Spleen (tissue), 7 donors: ENCODE results near the gene KTN1.

Source experiments
- POLR2A ChIP-seq, 3 donors: fragments of 450-650 bp; IDR thresholded peaks; one replicate each; pipeline ENCODE4 v1.5.1; 2017; ENCODE audit warnings: antibody characterized with exemption in 3 of 3, mild to moderate bottlenecking in 1 of 3
- POLR2AphosphoS5 ChIP-seq, 3 donors: sonication (generic); formaldehyde crosslinking; IDR thresholded peaks; one replicate each; pipeline ENCODE4 v1.5.1; 2017; ENCODE audit warnings: antibody characterized with exemption in 3 of 3
- TF ChIP-seq, protein P1 (sequence below), 11 experiments: fragments of 200-600 bp in 7 of 11; fragments of 450-650 bp in 4 of 11; sonication (generic) in 4 of 11; IDR thresholded peaks in 8 of 11; conservative IDR thresholded peaks in 3 of 11; 1 replicate in 7 of 11; 2 replicates in 4 of 11; pipeline versions ENCODE4 v1.4.0 to v1.8.0; 2016 to 2021; ENCODE audit warnings: antibody characterized with exemption in 11 of 11, inconsistent platforms in 4 of 11, mild to moderate bottlenecking in 1 of 11
- donor health status: DM: no; HTN: no; CAD: no; lungs with moderate emphysema.
- donor health status: DM: no; HTN: no; CAD: no.
- donor health status: DM: no; HTN: no; CAD: no.

DNA sequence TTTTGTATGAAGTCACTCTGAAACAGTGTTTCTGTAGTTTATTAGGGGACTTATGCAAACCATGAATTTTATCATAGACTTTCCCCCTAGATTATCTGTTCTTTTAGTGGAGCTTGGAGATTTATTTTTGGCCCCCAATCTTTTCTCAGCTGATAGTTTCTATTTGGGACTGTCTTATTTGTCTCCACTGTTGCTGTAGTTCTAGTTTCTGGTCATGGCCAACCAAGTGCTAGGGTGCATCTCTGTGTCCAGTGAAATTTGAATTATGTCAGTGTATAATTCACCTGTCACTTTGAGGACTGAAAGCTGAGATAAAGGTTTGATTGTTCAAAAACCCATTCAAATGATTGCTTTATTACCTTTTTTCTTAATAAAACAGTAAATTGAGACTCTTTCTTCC is 61.3 kb downstream of the KTN1 start:
- TF ChIP-seq, protein P1, sequence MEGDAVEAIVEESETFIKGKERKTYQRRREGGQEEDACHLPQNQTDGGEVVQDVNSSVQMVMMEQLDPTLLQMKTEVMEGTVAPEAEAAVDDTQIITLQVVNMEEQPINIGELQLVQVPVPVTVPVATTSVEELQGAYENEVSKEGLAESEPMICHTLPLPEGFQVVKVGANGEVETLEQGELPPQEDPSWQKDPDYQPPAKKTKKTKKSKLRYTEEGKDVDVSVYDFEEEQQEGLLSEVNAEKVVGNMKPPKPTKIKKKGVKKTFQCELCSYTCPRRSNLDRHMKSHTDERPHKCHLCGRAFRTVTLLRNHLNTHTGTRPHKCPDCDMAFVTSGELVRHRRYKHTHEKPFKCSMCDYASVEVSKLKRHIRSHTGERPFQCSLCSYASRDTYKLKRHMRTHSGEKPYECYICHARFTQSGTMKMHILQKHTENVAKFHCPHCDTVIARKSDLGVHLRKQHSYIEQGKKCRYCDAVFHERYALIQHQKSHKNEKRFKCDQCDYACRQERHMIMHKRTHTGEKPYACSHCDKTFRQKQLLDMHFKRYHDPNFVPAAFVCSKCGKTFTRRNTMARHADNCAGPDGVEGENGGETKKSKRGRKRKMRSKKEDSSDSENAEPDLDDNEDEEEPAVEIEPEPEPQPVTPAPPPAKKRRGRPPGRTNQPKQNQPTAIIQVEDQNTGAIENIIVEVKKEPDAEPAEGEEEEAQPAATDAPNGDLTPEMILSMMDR (IDR thresholded peaks at IDR 0.05 in 8 of 11, conservative IDR thresholded peaks at IDR 0.05 in 3 of 11): no peak
- TF ChIP-seq POLR2A (IDR thresholded peaks at IDR 0.05) (no peak), POLR2AphosphoS5 (IDR thresholded peaks at IDR 0.05) (no peak)
